Measurements from ENCODE around the gene PLEKHM2. TPM values are rescaled to one million over a fixed set of nuclear protein-coding genes. Genes with fewer than 3 reads are reported as not detected.
A peak's percentile ranks its signal among the peaks of the same experiment; 100 is the strongest.

Gene PLEKHM2
- total RNA-seq, 1 donor = 54.0 TPM

DNA sequence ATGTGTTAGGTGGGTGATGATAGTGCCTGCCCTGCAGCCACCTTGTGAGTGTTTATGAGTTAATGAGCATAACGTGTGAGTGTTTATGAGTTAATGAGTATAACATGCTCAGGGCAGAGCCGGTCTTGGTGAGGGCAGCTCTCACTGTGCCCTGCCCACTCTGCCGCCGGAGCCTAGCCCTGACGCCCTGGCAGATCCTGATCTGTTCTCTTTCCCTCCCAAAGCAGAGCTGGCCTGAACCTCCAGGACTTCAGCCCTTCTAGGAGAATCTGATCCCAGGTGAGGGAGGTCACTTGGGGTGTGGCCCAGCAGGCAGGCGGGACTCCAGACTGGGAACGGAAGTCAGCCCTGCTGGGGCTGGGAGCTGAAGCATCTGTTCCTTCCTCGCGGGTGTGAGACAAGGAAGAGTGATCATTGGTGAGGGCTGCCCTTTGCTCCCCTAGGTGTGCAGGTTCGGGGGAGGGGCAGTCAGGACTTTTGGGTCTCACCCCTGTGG lies 80.2 kb downstream of the PLEKHM2 start:
- H3K4me3 ChIP-seq (ENCODE audit: low read depth, low read length) = no peak overlapping the region
- TF ChIP-seq, protein P1, sequence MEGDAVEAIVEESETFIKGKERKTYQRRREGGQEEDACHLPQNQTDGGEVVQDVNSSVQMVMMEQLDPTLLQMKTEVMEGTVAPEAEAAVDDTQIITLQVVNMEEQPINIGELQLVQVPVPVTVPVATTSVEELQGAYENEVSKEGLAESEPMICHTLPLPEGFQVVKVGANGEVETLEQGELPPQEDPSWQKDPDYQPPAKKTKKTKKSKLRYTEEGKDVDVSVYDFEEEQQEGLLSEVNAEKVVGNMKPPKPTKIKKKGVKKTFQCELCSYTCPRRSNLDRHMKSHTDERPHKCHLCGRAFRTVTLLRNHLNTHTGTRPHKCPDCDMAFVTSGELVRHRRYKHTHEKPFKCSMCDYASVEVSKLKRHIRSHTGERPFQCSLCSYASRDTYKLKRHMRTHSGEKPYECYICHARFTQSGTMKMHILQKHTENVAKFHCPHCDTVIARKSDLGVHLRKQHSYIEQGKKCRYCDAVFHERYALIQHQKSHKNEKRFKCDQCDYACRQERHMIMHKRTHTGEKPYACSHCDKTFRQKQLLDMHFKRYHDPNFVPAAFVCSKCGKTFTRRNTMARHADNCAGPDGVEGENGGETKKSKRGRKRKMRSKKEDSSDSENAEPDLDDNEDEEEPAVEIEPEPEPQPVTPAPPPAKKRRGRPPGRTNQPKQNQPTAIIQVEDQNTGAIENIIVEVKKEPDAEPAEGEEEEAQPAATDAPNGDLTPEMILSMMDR (IDR thresholded peaks at IDR 0.05; ENCODE audit: insufficient read depth, low read depth, low read length) = no peak
- DNase-seq (ENCODE audit: low read depth) = no peak

DNA sequence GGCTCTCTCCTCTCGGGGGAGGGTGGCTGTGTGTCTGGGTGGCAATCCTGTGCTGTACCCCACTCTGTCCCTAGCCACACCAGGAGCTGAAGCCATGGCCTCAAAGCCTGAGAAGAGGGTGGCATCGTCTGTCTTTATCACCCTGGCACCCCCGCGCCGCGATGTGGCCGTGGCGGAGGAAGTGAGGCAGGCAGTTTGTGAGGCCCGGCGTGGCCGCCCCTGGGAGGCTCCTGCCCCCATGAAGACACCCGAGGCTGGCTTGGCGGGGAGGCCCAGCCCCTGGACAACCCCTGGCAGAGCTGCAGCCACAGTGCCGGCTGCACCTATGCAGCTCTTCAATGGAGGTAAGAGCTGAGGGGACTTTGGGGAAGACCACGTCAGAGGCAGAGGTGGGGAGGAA lies 80.8 kb downstream of the PLEKHM2 start:
- no peak for DNase-seq (ENCODE audit: low read depth)
- TF ChIP-seq, protein P1 (IDR thresholded peaks at IDR 0.05; ENCODE audit: insufficient read depth, low read depth, low read length) = no peak
- no peak overlapping the region for H3K4me3 ChIP-seq (ENCODE audit: low read depth, low read length)

DNA sequence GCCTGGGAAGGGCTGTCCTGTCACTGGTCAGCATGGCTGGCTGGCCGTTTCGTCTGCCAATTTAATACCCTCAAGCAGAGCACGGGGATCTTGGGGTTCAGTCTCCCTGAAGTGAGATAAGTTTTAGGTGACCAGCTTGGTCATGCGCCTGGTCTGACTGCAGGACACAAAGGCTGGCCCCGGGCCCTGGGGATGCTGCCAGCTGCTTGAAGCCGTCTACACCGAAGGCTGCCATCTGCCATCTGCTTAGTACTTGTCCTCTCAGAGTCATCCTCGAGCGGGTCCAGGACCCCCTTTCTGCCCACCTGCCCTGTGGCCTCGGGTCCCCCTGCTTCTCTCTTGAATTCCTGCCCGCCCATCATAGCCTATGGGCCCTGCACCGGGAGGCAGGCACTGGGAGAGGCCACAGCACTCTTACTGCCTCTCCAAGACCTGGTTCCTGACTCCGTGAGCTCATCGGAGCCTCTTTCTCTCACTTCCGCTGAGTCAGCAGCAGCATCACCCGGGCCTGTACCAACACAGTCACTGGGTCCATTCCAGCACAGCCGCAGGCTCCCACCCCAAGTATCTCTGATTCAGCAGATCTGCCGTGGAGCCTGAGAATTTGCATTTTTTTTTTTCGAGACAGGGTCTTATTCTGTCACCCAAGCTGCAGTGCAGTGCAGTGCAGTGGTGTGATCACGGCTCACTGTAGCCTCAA lies 81.5 kb downstream of the PLEKHM2 start:
- H3K4me3 ChIP-seq (ENCODE audit: low read depth, low read length) = no peak overlapping the region
- DNase-seq (ENCODE audit: low read depth) = peak; percentile 88
- TF ChIP-seq, protein P1 (IDR thresholded peaks at IDR 0.05; ENCODE audit: insufficient read depth, low read depth, low read length) = no peak

GRCh38 chr1:15767941-15768340 lies 83.8 kb downstream of the PLEKHM2 start:
- TF ChIP-seq, protein P1 (IDR thresholded peaks at IDR 0.05; ENCODE audit: insufficient read depth, low read depth, low read length) = no peak
- no peak overlapping the region for H3K4me3 ChIP-seq (ENCODE audit: low read depth, low read length)
- no peak for DNase-seq (ENCODE audit: low read depth)

DNA sequence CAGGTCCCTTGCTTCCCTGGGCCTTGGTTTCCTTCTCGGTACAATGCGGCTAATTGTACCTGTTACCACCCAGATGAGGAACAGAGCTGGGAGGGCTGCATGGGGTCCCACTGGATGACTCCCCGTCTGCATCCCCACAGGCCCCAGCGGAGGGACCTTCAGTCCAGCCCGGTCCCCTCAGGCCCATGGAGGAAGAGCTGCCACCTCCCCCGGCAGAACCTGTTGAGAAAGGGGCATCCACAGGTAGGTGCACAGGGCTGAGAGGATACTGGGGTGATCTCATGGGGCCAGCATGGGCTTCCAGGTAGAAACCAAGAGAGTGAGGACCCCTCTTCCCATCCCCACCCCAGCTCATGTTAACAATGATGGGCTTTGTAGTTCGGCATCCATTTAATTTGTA lies 84.3 kb downstream of the PLEKHM2 start:
- no peak overlapping the region for H3K4me3 ChIP-seq (ENCODE audit: low read depth, low read length)
- no peak for DNase-seq (ENCODE audit: low read depth)
- TF ChIP-seq, protein P1 (IDR thresholded peaks at IDR 0.05; ENCODE audit: insufficient read depth, low read depth, low read length) = no peak

- TF ChIP-seq, protein P1 (IDR thresholded peaks at IDR 0.05; ENCODE audit: insufficient read depth, low read depth, low read length) = no peak
- DNase-seq (ENCODE audit: low read depth) = no peak
- no peak overlapping the region for H3K4me3 ChIP-seq (ENCODE audit: low read depth, low read length)
Measured at GRCh38 chr1:15770313-15770962, 86.3 kb downstream of the PLEKHM2 start.

Measured in fibroblast of villous mesenchyme (primary cell).